Activated B cell treated with CpG ODN at 0.5 μM for 24 hours (primary cell): ENCODE data around the gene SFXN5. TPM values are rescaled to one million over a fixed set of nuclear protein-coding genes. Genes with fewer than 3 reads are reported as not detected.

Source experiments
- ATAC-seq: fragments of 200-7000 bp; cut with Tn5 transposase; one replicate; pipeline ENCODE4 v1.10.0; 2021; ENCODE audit warnings: low read depth, mild to moderate bottlenecking, moderate library complexity
- CTCF ChIA-PET: fragments of 350-600 bp; sonication (Branson Sonifier 250); formaldehyde crosslinking; loops from one replicate; lab custom pipeline; 2021; ENCODE audit warnings: antibody characterized with exemption; lab: Charles Lee
- POLR2A ChIA-PET: fragments of 350-600 bp; sonication (Branson Sonifier 250); formaldehyde crosslinking; loops from one replicate; lab custom pipeline; 2021; ENCODE audit warnings: antibody characterized with exemption; lab: Charles Lee
- DNase-seq: peaks from one replicate; pipeline ENCODE4 v3.0.0; 2022
- H3K27ac Mint-ChIP-seq: one replicate; pipeline ENCODE4 v1.8.0; 2020; ENCODE audit warnings: mixed read lengths
- H3K27me3 Mint-ChIP-seq: one replicate; pipeline ENCODE4 v1.8.0; 2021; ENCODE audit warnings: mixed read lengths
- H3K36me3 Mint-ChIP-seq: one replicate; pipeline ENCODE4 v1.8.0; 2021; ENCODE audit warnings: low read depth, mixed read lengths
- H3K4me1 Mint-ChIP-seq: one replicate; pipeline ENCODE4 v1.8.0; 2021; ENCODE audit warnings: mixed read lengths
- H3K4me3 Mint-ChIP-seq: one replicate; pipeline ENCODE4 v1.8.0; 2020; ENCODE audit warnings: mild to moderate bottlenecking, mixed read lengths
- H3K9me3 Mint-ChIP-seq: one replicate; pipeline ENCODE4 v1.8.0; 2020; ENCODE audit warnings: mixed read lengths
- intact Hi-C: fragments of 100-400 bp; cut with micrococcal nuclease; formaldehyde crosslinking; loops from one replicate; pipeline ENCODE4 v1.15.1; 2024
- total RNA-seq: library from RNA; stranded (reverse); gene quantifications from 2 replicates; pipeline ENCODE4 v1.2.3, GENCODE V29; 2022
- TF ChIP-seq, protein P1 (sequence below): fragments of 200-600 bp; IDR thresholded peaks from one replicate; pipeline ENCODE4 v1.8.0; 2022; ENCODE audit warnings: antibody characterized with exemption, mild to moderate bottlenecking

SFXN5 gene
- total RNA-seq, 1 donor from 2014 or later = 13.9 TPM

DNA sequence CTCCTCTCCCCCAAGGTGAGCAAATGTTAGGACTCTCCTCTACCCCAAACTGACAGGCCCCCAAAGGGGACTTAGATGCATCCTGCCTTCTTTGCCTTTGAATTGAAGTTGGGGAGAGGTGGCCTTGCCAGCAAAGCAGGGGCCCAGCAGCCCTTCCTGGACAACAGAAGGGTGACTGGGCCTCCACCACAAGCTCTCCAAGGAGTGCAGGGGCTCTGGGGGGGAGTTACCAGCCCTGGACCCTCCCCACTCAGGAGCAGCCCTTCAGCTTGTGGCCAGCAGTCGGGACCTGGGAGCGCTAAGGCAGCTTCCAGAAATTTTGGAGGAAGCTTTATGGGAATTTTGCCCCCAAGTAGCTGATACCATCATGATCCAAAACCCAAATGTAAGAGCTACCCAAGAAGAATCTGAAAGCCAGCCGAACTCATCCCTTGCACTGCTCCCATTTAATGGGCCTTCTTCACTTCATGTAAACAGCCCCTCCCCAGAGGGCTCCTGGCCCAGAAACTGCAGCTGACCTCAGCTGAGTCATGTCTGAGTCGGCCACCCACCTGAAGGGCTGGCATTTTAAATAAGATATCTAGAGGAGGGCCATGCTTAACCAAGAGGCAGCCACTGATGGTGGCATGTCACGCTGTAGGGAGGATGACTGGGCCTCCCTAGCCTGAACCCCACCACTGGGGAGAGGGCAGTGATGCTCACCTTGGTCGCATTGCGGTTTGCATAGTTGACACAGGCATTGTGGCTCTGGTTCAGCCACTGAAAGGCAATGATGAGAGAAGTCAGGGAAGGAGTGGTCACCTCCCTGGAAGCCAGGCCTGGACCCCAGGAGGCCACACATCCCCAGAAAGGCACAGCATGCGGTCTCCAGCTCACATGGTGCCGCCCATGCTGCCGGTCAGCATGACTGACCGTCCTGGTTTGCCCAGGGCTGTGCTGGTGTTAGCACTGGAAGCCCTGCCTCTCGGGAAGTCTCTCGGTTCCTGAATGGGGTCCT, 71.5 kb downstream of the SFXN5 start:
- ATAC-seq = no peak
- Mint-ChIP-seq H3K27ac (no peak overlapping the region), H3K36me3 (no peaks in the 10 kb centered on the region), H3K4me3 (no peak overlapping the region), H3K9me3 (no peaks in the 10 kb centered on the region), H3K27me3 (no peaks in the 10 kb centered on the region), H3K4me1 (no peaks in the 10 kb centered on the region)
- TF ChIP-seq, protein P1, sequence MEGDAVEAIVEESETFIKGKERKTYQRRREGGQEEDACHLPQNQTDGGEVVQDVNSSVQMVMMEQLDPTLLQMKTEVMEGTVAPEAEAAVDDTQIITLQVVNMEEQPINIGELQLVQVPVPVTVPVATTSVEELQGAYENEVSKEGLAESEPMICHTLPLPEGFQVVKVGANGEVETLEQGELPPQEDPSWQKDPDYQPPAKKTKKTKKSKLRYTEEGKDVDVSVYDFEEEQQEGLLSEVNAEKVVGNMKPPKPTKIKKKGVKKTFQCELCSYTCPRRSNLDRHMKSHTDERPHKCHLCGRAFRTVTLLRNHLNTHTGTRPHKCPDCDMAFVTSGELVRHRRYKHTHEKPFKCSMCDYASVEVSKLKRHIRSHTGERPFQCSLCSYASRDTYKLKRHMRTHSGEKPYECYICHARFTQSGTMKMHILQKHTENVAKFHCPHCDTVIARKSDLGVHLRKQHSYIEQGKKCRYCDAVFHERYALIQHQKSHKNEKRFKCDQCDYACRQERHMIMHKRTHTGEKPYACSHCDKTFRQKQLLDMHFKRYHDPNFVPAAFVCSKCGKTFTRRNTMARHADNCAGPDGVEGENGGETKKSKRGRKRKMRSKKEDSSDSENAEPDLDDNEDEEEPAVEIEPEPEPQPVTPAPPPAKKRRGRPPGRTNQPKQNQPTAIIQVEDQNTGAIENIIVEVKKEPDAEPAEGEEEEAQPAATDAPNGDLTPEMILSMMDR = no peak
- CTCF ChIA-PET = interaction anchor here (0.8 kb wide), 1 partner anchor 156 kb away, joined by 4 read pairs; no protein-coding TSS in a partner anchor
- DNase-seq = peak; percentile 9
- POLR2A ChIA-PET = no interaction called here
- intact Hi-C loops = no loop called here

DNA sequence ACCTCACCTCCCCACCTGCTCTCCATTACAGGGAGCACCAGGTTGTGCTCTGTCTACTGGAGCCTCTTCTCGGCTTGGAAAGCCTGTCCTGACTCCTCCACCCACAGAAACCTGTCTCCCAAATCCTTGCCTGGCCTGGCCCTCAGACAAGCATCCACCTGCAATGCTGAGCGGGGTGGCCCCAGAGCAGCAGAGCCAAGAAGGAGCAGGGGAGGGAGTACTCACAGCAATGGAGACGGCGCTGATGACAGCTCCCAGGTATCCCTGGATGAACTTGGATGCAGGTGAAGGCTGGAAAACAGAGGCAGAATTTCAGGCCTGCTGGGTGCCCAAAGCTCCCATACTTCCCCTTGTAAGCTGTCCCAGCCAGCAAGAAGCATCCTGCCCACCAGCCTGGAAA, 72.8 kb downstream of the SFXN5 start:
- DNase-seq (no peak), ATAC-seq (no peak)
- Mint-ChIP-seq H3K4me3 (no peak overlapping the region), H3K4me1 (no peaks in the 10 kb centered on the region), H3K27ac (no peak overlapping the region), H3K36me3 (no peaks in the 10 kb centered on the region), H3K9me3 (no peaks in the 10 kb centered on the region), H3K27me3 (no peaks in the 10 kb centered on the region)
- ChIA-PET CTCF (no interaction called here), POLR2A (no interaction called here)
- TF ChIP-seq, protein P1 = no peak
- intact Hi-C loops = no loop called here

DNA sequence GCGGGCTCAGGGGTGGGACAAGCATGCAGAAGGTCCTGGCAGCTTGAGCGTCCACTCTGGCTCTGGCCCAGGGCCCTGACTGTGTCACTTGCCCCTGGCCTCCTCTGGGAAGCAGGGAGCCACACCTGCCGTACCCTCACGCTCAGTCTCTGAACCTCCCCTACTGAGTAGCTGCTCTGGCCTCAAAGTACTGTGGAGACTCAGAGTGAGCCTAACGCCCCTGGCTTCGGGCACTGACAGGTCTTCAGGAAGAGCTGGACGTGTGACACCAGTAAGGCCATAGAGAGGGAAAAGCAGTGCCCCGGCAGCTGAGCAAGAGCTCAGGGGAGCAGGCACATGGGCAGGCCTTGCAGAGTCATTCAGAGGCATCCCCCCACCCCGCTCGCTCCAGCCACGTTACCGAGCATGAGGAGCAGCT, 73.3 kb downstream of the SFXN5 start:
- no peak overlapping the region for H3K27ac Mint-ChIP-seq
- ChIA-PET CTCF (no interaction called here), POLR2A (no interaction called here)
- H3K4me1 Mint-ChIP-seq = no peaks in the 10 kb centered on the region
- H3K36me3 Mint-ChIP-seq = no peaks in the 10 kb centered on the region
- H3K9me3 Mint-ChIP-seq = no peaks in the 10 kb centered on the region
- TF ChIP-seq, protein P1 = no peak
- H3K4me3 Mint-ChIP-seq = no peak overlapping the region
- intact Hi-C loops = no loop called here
- ATAC-seq (no peak), DNase-seq (peak; percentile 4)
- H3K27me3 Mint-ChIP-seq = no peaks in the 10 kb centered on the region

- H3K9me3 Mint-ChIP-seq = no peaks in the 10 kb centered on the region
- POLR2A ChIA-PET = no interaction called here
- CTCF ChIA-PET = interaction anchor here (1.6 to 2.2 kb wide), 2 partner anchors 167 to 181 kb away, joined by 3 to 15 read pairs; no protein-coding TSS in a partner anchor
Measured at GRCh38 chr2:72996117-72996502, 75.4 kb downstream of the SFXN5 start.

More at GRCh38 chr2:72996117-72996502, 75.4 kb downstream of the SFXN5 start:
- Mint-ChIP-seq H3K4me3 (no peak overlapping the region), H3K27ac (no peak overlapping the region), H3K4me1 (no peaks in the 10 kb centered on the region), H3K36me3 (no peaks in the 10 kb centered on the region), H3K27me3 (no peaks in the 10 kb centered on the region)
- TF ChIP-seq, protein P1 = no peak
- intact Hi-C loops = no loop called here
- ATAC-seq (no peak), DNase-seq (peak; percentile 9)
